ENCODE data around the gene ANKS1A.

ANKS1A gene

DNA sequence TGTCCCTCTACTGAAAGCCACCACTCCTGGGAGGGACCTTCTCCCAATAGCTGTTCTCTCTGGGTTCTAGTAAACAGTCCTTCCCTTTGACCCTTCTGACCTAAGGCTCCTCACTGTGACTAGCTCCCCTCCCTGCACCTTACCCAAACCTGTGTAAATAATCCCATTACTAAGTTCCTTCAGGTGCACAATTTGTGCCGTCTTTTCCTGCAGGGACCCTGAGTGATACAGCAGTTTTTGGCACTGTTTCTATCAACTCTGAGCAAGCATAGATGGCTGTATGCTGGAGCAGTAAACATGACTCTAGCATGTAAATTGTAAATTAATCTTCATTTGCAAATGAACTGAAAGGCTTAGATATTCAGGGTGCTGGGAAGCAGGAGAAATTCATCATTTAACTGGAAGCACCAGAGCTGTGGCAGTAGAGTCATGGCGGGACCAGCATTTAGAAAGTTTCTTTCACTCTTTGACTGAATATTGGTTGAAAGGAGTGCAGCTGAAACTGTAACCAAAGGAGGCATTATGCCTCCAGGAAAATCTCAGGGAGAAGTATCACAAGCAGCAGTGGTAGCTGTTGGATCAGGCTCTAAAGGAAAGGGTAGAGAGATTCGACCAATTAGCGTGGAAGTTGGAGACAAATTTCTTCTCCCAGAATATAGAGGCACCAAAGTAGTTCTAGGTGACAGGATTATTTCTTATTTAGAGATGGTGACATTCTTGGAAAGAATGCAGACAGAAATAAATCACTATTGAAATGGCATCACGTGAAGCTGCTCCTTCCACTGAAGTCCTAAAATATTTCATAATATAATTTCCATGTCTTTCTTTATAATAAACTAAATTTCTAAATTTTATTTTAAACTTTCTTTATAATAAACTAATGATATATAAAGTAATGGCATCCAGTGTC, 134.3 kb downstream of the ANKS1A start:
- DNase-seq (ENCODE audit: low read depth, low spot score) = no peak

- peak; percentile 76 for DNase-seq (ENCODE audit: low read depth, low spot score)
These were observed 135.5 kb downstream of the ANKS1A start for GRCh38 chr6:35024551-35025054.

DNA sequence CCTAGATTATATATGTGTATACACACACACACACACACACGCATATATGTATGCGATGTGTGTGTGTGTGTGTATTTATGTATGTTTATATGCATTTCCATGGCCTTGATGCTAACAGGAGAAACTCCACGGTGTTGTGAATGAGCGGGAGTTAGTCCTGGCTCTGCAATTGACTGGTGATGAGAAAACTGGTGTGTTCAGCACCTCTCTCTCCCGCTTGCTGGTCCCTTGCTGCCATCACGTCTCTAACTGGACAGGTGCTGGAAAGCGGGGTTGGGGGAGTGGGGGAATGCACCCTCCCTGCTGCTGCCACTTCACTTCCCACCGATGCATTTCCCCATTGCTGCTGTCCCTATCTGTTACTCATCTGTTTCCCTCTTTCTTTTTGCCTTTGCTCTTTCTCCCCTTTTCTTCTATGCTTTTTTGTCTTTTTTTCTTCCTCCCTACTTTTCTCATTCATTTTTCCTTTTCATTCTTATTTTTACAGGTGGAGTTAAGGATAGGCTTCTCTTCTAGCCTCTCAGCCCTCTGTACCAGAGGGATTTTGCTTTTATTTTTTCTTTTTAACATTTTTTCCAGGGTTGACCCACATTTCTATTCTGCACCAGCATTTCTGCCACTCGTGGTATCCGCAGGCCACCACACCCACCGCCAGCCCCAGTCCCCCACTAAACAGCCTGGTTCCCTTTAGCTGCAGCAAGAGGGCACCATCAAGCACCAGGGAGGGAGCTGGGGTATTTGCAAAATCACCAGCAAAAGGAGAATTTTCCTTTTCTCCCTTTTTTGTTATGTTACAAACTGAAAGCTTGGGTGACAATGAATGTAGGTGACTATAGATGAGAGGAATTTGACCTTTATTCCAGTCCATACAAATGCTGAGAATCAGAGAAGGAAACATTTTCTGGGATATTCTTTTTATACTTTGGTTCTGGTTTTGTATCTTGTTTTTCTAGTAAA, 136.5 kb downstream of the ANKS1A start:
- no peak for DNase-seq (ENCODE audit: low read depth, low spot score)

DNA sequence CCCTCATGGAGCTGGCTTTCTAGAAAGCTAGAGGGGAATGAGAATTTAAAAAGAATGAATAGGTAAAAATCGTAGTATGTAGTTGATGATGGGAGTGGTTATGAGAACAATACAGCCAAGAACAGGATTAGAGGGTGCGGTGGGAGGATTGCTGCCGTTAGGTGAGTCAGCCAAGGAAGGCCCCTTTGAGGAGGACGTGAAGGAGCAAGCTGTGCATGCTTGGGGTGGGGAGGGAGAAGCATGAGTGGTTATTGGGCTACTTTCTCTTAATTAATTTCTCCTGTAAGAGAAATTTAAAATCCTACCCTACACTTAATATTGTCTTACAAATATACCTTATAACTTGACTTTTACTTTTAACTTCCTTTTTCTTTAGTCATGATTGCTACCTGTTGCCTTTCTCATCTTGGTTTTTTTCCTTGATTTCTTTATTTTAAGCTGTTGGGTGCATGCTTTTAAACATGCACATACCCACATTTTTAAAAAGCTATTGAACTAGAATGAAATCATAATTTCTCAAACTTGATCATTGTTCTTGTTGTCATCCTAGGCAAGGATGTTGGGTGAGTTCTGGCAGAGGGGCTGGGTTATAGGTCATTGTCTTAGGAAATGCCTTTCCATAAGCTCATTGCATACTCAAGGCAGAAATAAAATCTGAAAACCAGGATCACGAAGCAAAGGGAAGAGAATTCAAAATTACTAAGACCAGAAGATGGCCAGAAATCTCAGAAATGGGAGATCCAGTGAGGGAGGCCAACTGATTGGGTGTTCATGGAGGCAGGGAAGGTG, 137.6 kb downstream of the ANKS1A start:
- DNase-seq (ENCODE audit: low read depth, low spot score) = no peak

GRCh38 chr6:35027807-35028206, 138.8 kb downstream of the ANKS1A start:
- DNase-seq (ENCODE audit: low read depth, low spot score) = no peak

GRCh38 chr6:35028781-35029769, 140.0 kb downstream of the ANKS1A start:
- no peak for DNase-seq (ENCODE audit: low read depth, low spot score)

GRCh38 chr6:35030099-35030498, 141.0 kb downstream of the ANKS1A start:
- no peak for DNase-seq (ENCODE audit: low read depth, low spot score)

- no peak for DNase-seq (ENCODE audit: low read depth, low spot score)
These were observed 142.8 kb downstream of the ANKS1A start for GRCh38 chr6:35031611-35032529.

GRCh38 chr6:35033683-35034082, 144.6 kb downstream of the ANKS1A start:
- DNase-seq (ENCODE audit: low read depth, low spot score) = no peak

DNA sequence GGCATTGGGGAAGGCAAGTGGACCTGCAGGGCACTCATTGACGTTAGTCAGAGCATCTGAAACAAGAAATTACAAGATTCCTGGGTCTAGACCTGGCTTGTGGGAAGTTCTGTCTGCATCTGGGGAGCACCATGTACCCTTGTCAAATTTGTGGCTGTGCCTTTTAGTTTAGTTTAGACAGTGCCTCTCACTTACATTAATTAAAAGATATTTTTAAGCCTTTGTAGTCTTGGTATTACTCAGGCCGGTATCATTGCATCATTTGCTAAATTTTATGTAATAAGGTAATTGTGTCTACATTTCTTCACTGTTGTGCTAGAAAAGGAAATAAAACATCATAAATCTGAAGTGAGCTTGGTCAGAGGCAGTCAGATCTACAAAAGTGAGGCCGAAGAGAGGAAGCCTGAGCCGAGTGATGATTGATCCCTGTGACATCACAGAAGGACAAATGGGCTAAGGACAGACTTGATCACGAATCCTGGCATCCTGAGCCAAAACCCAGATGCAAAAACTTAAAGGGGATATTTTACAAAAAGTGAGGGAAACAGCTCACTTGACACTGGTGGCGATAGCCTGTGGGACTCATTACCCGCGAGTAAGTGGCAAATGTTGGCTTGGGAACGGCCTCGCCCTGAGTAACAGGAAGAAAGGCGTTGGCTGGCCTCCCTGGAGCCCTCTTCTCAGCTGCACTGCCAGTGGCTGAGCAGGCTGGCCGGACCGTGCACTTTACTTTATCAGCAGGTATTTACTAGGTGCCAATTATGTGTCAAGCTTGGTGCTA, 145.5 kb downstream of the ANKS1A start:
- no peak for DNase-seq (ENCODE audit: low read depth, low spot score)

DNA sequence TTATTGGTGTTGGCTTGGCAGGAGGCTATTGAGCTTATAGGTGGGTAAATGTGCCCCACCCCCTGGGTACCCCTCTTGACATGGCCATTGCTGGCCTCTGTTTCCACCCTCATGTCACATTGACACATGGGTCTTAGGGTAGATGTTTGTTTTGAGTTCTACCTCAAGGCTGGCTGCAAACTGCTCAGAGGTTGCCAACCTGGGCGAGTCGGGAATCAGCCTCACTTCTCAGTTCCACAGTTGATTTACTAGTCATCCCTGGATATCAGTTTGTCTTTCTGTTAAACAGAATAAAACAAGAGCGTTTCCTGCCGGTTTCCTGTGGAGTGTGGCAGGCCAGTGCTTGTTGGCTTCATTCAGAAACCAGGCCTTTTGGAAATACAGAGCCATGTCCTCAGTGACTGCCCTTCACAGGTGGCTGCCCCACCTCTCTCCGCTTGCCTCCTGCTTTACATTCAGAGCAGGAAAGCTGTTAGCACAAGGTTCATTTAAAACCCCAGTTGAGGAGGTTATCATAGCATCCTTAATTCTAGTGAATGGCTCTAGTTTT, 146.5 kb downstream of the ANKS1A start:
- no peak for DNase-seq (ENCODE audit: low read depth, low spot score)

- DNase-seq (ENCODE audit: low read depth, low spot score) = no peak
These were observed 147.2 kb downstream of the ANKS1A start for GRCh38 chr6:35036059-35036827.

DNA sequence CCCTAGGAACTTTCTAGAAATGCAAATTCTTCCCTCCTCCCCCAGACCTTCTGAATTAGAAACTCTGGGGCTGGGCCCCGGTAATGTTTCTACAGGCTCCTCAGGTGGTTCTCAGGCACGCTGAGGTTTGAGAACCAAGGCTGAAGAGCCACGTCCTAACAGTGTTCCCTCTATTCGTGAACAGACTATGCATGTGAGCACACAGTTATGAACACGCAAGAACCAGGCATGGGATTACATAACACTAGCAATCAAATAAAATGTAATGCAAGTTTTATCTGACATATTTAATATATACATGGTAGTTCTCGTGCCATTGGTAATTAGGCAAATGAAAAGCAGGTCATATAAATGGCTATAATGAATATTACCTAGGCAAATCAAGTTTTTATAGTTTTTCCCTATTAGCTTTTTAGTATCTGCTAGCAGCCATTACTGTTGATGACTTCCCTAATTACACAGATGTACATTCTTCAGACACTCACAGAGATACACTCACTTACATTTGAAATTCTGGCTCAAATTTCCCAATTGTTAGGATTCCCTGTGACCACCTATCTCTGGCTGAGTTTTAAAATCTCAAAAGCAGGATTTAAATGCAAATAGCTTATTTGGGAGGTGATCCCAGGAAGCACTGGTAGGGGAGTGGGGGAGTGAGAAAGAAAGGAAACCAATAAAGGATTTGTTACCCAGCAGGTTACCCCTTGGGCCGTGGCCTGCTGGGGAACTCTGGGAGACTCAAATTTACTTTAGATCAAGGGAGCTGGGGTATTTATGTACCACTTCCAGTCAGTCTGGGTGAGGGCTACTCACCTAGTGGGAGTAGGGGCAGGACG, 148.0 kb downstream of the ANKS1A start:
- no peak for DNase-seq (ENCODE audit: low read depth, low spot score)

- DNase-seq (ENCODE audit: low read depth, low spot score) = no peak
These were observed 148.6 kb downstream of the ANKS1A start for GRCh38 chr6:35037664-35038038.

DNA sequence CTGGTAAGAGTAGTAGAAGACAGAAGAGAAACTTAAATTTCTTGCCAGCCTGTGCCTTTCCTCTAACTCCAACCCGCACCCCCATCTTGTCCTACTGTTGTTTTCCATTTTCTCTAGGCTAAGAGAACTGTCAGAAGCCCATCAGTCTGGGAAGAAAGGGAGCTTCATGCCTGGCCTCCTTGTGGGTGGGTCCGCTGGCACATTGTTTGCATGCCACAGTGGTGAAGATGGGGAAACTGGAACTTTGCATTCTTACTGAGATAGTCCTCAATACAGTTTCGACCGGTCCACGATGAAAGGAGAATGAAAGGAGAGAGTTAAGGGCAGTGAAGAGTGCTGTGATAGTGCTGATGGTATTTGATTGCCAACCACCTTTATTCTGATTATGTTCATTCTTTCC, 149.0 kb downstream of the ANKS1A start:
- no peak for DNase-seq (ENCODE audit: low read depth, low spot score)

DNA sequence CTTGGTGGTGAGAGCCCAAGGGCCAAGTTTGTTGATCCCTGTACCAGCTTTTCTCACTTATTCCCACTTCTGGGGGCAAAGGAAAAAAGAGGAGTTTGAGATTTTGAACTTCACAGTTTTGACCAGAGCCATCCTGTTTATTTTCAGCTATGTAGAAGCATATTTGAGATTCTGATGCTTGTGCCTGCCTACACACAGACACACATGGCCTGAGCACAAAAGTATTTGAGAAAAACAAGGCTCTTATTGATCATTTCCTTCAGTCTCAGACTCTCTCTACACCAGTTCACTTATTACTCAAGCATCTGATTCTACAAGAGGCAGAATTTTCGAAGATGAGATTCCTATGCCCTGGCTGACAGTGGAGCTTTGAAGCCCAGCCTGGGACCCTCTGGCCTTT, 151.3 kb downstream of the ANKS1A start:
- DNase-seq (ENCODE audit: low read depth, low spot score) = no peak
